GM23248 (cell line): ENCODE measurements around the gene CIPC.

Experiments used
- EZH2 ChIP-seq: fragments of 200-600 bp; sonication (generic); IDR thresholded peaks from 2 replicates; pipeline ENCODE4 v1.6.1; 2018; ENCODE audit warnings: antibody characterized with exemption, mild to moderate bottlenecking; ENCODE audit not compliant: insufficient read depth, poor library complexity, severe bottlenecking
- EZH2phosphoT487 ChIP-seq: fragments of 200-600 bp; sonication (generic); IDR thresholded peaks from 2 replicates; pipeline ENCODE4 v1.6.1; 2018; ENCODE audit warnings: antibody characterized with exemption, moderate library complexity, mild to moderate bottlenecking, low read depth; ENCODE audit not compliant: insufficient read depth

DNA sequence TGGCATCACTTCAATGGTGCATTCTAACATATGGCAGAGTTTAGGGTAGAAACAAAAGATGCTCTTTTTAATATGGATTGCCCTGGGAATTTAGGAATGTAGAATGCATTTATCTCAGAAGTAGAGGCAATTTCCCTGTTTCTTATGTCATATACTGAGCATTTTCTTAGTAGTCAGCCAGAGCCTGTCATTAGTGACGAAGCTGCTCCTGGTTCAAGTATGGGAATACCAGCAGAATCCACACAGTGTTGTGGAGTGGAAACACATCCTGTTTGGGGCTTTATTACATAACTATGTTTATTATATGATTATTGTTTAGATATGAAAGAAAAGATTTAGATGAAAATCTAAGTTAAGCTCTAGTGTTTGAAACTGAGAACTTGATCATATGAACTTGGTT lies 12.2 kb downstream of the CIPC start:
- TF ChIP-seq EZH2phosphoT487, result no peak
- TF ChIP-seq EZH2, result no peak
